Measurements from ENCODE around the gene HAT1. TPM values are rescaled to one million over a fixed set of nuclear protein-coding genes. Genes with fewer than 3 reads are reported as not detected.

The HAT1 gene
- polyA plus RNA-seq, 2 of the 4 experiments (the other 2 are of a cell fraction): 94.3 to 139 TPM

- TF ChIP-seq ATOH8 (CRISPR knock-in tag; IDR thresholded peaks at IDR 0.05; ENCODE audit: low read depth): no peak
- TF ChIP-seq RARB (CRISPR knock-in tag; IDR thresholded peaks at IDR 0.05): no peak
- TF ChIP-seq RFX5 (IDR thresholded peaks at IDR 0.05): no peak
- TF ChIP-seq NFE2L2 (conservative IDR thresholded peaks at IDR 0.05; ENCODE audit: low read length): no peak
- no peak for TF ChIP-seq ZFP36 (IDR thresholded peaks at IDR 0.05; ENCODE audit: borderline replicate concordance, partially characterized antibody)
- TF ChIP-seq FOSL2 (IDR thresholded peaks at IDR 0.05): no peak
- no peak for TF ChIP-seq FOSL2 (CRISPR knock-in tag; IDR thresholded peaks at IDR 0.05)
Observed at GRCh38 chr2:171963198-171963597, 40.9 kb downstream of the HAT1 start (continued).

- Histone ChIP-seq H3K4me2 (no peak overlapping the region), H3K9me3 (no peaks in the 10 kb centered on the region), H3K4me1 (no peaks in the 10 kb centered on the region), H3K27ac (no peak overlapping the region), H3K4me3 (no peak overlapping the region)
- ChIA-PET POLR2A (no interaction called here), CTCF (interaction anchor here (0.8 kb wide), 1 partner anchor 33 kb away, joined by 3 read pairs; no protein-coding TSS in a partner anchor)
- no peak for TF ChIP-seq EHMT2 (IDR thresholded peaks at IDR 0.05; ENCODE audit: low read depth)
- no peak for TF ChIP-seq BHLHE40 (IDR thresholded peaks at IDR 0.05; ENCODE audit: low read depth, low read length)
- no peak for TF ChIP-seq HMGXB4 (CRISPR knock-in tag; IDR thresholded peaks at IDR 0.05; ENCODE audit: borderline replicate concordance)
- no peak for TF ChIP-seq ELK1 (IDR thresholded peaks at IDR 0.05; ENCODE audit: low read depth, low read length)
- no peak for TF ChIP-seq BCL3 (IDR thresholded peaks at IDR 0.05)
- TF ChIP-seq ZC3H11A (IDR thresholded peaks at IDR 0.05): no peak
- no peak for TF ChIP-seq CBX8 (IDR thresholded peaks at IDR 0.05)
- TF ChIP-seq NPAS2 (CRISPR knock-in tag; IDR thresholded peaks at IDR 0.05; ENCODE audit: borderline replicate concordance): no peak
- TF ChIP-seq HOXB13 (CRISPR knock-in tag; IDR thresholded peaks at IDR 0.05; ENCODE audit: low read depth): no peak
- no peak for TF ChIP-seq ZNF302 (CRISPR knock-in tag; IDR thresholded peaks at IDR 0.05)
- TF ChIP-seq SREBF2 (IDR thresholded peaks at IDR 0.05): no peak
- no peak for TF ChIP-seq MAZ (IDR thresholded peaks at IDR 0.05; ENCODE audit: borderline replicate concordance, low read depth, low read length)
- TF ChIP-seq PHF8 (IDR thresholded peaks at IDR 0.05; ENCODE audit: borderline replicate concordance, low read depth): no peak
- no peak for ATAC-seq
- DNase-seq (ENCODE audit: low read depth in 1 of 2, low spot score in 1 of 2): no peak
- 64% methylated on average over 2 of the region's 2 CpGs for WGBS (ENCODE audit: missing lambda C conversion rate)
- no peak for FAIRE-seq
Observed at GRCh38 chr2:171964308-171964707, 42.0 kb downstream of the HAT1 start.

GRCh38 chr2:171965238-171965637, 43.0 kb downstream of the HAT1 start:
- no peak overlapping the region for H3K4me3 ChIP-seq
- H3K27ac ChIP-seq: no peak overlapping the region
- no peak overlapping the region for H3K4me2 ChIP-seq
- POLR2A ChIA-PET: no interaction called here
- DNase-seq (ENCODE audit: low read depth in 1 of 2, low spot score in 1 of 2) (no peak), ATAC-seq (no peak), FAIRE-seq (no peak)
- whole genome bisulfite sequencing (ENCODE audit: missing lambda C conversion rate): 77% methylated on average over 3 of the region's 3 CpGs
- H3K9me3 ChIP-seq: no peaks in the 10 kb centered on the region
- CTCF ChIA-PET: interaction anchor here (1.5 kb wide), 1 partner anchor 131 kb away, joined by 3 read pairs; no protein-coding TSS in a partner anchor
- H3K4me1 ChIP-seq: no peaks in the 10 kb centered on the region
- TF ChIP-seq CHD4 (IDR thresholded peaks at IDR 0.05; ENCODE audit: borderline replicate concordance) (no peak), RNF2 (IDR thresholded peaks at IDR 0.05; ENCODE audit: borderline replicate concordance, low read depth) (no peak), TP53 (CRISPR knock-in tag; IDR thresholded peaks at IDR 0.05) (no peak), POLR2A (IDR thresholded peaks at IDR 0.05; ENCODE audit: low read length) (no peak), HDAC2 (IDR thresholded peaks at IDR 0.05) (no peak), MAZ (IDR thresholded peaks at IDR 0.05; ENCODE audit: borderline replicate concordance, low read depth, low read length) (no peak), ZC3H11A (IDR thresholded peaks at IDR 0.05) (no peak), MAFK (IDR thresholded peaks at IDR 0.05; ENCODE audit: partially characterized antibody) (no peak), FOSL2 (IDR thresholded peaks at IDR 0.05) (no peak), FOSL2 (CRISPR knock-in tag; IDR thresholded peaks at IDR 0.05) (no peak), MAX (IDR thresholded peaks at IDR 0.05) (no peak), HMGXB4 (CRISPR knock-in tag; IDR thresholded peaks at IDR 0.05; ENCODE audit: borderline replicate concordance) (no peak), EHMT2 (IDR thresholded peaks at IDR 0.05; ENCODE audit: low read depth) (no peak), JUN (IDR thresholded peaks at IDR 0.05) (no peak), E2F6 (IDR thresholded peaks at IDR 0.05; ENCODE audit: borderline replicate concordance, low read depth) (no peak), ZFP36 (IDR thresholded peaks at IDR 0.05; ENCODE audit: borderline replicate concordance, partially characterized antibody) (no peak), HOXB13 (CRISPR knock-in tag; IDR thresholded peaks at IDR 0.05; ENCODE audit: low read depth) (no peak)

Data from A549 (cell line).